HepG2 (cell line): ENCODE measurements around the gene TMEM9B.

ENCODE experiments used
- EZH2 ChIP-seq: conservative IDR thresholded peaks from 2 replicates; pipeline ENCODE4 v1.6.1; 2012; ENCODE audit warnings: mild to moderate bottlenecking, low read depth, low read length, moderate library complexity
- FIP1L1 ChIP-seq: fragments of 200-400 bp; formaldehyde crosslinking; IDR thresholded peaks from 2 replicates; pipeline ENCODE4 v1.6.1; 2018; ENCODE audit warnings: low read depth, mild to moderate bottlenecking, low read length, moderate library complexity, borderline replicate concordance; ENCODE audit not compliant: insufficient read depth
- RXRA ChIP-seq: sonication (generic); formaldehyde crosslinking; IDR thresholded peaks from 2 replicates; pipeline ENCODE4 v1.5.1; 2020; ENCODE audit warnings: missing genetic modification reagents
- ZNF232 ChIP-seq: sonication (generic); formaldehyde crosslinking; IDR thresholded peaks from 2 replicates; pipeline ENCODE4 v1.4.0; 2020; ENCODE audit warnings: missing genetic modification reagents, borderline replicate concordance
- ZNF552 ChIP-seq: sonication (generic); formaldehyde crosslinking; IDR thresholded peaks from 2 replicates; pipeline ENCODE4 v1.9.0; 2022; ENCODE audit warnings: missing genetic modification reagents, mild to moderate bottlenecking, borderline replicate concordance
- TF ChIP-seq, protein P1 (sequence below), 2 experiments: IDR thresholded peaks; 2 replicates each; pipeline ENCODE4 v1.6.1; 2011 to 2012; ENCODE audit warnings: low read length in 2 of 2, borderline replicate concordance in 1 of 2, low read depth in 1 of 2, mild to moderate bottlenecking in 1 of 2, moderate library complexity in 1 of 2
- TF ChIP-seq, protein P2 (sequence below): sonication (generic); formaldehyde crosslinking; IDR thresholded peaks from 2 replicates; pipeline ENCODE4 v1.5.0; 2020; ENCODE audit warnings: mild to moderate bottlenecking, missing genetic modification reagents, moderate library complexity
- TF ChIP-seq, protein P3 (sequence below): IDR thresholded peaks from 2 replicates; pipeline ENCODE4 v1.6.1; 2012; ENCODE audit warnings: low read depth, low read length, improper control_type of control experiment
- TF ChIP-seq, protein P4 (sequence below), 2 experiments: fragments of 450-650 bp in 1 of 2; sonication (generic) in 1 of 2; formaldehyde crosslinking; IDR thresholded peaks; 2 replicates each; pipeline versions ENCODE4 v1.5.0 to v1.8.0; 2020 to 2022; ENCODE audit warnings: mild to moderate bottlenecking in 1 of 2, missing genetic modification reagents in 1 of 2

DNA sequence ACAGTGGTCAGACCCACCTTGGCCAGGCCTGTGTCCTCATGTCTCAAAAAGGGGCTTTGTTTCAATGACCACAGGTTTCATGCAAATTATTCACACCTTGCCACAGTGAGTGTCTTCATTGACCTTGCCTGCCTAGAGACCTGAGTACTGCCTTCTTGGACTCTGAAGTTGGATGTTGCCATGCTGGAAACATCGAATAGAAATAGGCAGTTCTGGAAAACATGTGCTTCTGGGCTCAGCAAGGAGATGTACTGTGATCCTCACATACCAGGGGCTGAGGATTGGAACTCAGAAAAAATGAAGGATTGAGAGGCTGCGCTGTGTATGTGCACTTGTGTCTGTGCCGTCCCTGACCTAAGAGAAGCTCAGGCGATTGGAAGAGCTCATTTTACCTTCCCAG, 49.1 kb upstream of the TMEM9B start:
- TF ChIP-seq EZH2 (no peak), ZNF232 (CRISPR knock-in tag) (no peak), ZNF552 (CRISPR knock-in tag) (no peak), FIP1L1 (no peak), RXRA (CRISPR knock-in tag) (no peak)
- TF ChIP-seq, protein P1, sequence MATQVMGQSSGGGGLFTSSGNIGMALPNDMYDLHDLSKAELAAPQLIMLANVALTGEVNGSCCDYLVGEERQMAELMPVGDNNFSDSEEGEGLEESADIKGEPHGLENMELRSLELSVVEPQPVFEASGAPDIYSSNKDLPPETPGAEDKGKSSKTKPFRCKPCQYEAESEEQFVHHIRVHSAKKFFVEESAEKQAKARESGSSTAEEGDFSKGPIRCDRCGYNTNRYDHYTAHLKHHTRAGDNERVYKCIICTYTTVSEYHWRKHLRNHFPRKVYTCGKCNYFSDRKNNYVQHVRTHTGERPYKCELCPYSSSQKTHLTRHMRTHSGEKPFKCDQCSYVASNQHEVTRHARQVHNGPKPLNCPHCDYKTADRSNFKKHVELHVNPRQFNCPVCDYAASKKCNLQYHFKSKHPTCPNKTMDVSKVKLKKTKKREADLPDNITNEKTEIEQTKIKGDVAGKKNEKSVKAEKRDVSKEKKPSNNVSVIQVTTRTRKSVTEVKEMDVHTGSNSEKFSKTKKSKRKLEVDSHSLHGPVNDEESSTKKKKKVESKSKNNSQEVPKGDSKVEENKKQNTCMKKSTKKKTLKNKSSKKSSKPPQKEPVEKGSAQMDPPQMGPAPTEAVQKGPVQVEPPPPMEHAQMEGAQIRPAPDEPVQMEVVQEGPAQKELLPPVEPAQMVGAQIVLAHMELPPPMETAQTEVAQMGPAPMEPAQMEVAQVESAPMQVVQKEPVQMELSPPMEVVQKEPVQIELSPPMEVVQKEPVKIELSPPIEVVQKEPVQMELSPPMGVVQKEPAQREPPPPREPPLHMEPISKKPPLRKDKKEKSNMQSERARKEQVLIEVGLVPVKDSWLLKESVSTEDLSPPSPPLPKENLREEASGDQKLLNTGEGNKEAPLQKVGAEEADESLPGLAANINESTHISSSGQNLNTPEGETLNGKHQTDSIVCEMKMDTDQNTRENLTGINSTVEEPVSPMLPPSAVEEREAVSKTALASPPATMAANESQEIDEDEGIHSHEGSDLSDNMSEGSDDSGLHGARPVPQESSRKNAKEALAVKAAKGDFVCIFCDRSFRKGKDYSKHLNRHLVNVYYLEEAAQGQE (IDR thresholded peaks at IDR 0.05; ENCODE audit: borderline replicate concordance in 1 of 2, low read depth in 1 of 2, low read length in 2 of 2), result no peak
- TF ChIP-seq, protein P2, sequence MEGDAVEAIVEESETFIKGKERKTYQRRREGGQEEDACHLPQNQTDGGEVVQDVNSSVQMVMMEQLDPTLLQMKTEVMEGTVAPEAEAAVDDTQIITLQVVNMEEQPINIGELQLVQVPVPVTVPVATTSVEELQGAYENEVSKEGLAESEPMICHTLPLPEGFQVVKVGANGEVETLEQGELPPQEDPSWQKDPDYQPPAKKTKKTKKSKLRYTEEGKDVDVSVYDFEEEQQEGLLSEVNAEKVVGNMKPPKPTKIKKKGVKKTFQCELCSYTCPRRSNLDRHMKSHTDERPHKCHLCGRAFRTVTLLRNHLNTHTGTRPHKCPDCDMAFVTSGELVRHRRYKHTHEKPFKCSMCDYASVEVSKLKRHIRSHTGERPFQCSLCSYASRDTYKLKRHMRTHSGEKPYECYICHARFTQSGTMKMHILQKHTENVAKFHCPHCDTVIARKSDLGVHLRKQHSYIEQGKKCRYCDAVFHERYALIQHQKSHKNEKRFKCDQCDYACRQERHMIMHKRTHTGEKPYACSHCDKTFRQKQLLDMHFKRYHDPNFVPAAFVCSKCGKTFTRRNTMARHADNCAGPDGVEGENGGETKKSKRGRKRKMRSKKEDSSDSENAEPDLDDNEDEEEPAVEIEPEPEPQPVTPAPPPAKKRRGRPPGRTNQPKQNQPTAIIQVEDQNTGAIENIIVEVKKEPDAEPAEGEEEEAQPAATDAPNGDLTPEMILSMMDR (CRISPR knock-in tag), result no peak
- TF ChIP-seq, protein P3, sequence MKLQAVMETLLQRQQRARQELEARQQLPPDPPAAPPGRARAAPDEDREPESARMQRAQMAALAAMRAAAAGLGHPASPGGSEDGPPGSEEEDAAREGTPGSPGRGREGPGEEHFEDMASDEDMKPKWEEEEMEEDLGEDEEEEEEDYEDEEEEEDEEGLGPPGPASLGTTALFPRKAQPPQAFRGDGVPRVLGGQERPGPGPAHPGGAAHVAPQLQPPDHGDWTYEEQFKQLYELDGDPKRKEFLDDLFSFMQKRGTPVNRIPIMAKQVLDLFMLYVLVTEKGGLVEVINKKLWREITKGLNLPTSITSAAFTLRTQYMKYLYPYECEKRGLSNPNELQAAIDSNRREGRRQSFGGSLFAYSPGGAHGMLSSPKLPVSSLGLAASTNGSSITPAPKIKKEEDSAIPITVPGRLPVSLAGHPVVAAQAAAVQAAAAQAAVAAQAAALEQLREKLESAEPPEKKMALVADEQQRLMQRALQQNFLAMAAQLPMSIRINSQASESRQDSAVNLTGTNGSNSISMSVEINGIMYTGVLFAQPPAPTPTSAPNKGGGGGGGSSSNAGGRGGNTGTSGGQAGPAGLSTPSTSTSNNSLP, result no peak
- TF ChIP-seq, protein P4, sequence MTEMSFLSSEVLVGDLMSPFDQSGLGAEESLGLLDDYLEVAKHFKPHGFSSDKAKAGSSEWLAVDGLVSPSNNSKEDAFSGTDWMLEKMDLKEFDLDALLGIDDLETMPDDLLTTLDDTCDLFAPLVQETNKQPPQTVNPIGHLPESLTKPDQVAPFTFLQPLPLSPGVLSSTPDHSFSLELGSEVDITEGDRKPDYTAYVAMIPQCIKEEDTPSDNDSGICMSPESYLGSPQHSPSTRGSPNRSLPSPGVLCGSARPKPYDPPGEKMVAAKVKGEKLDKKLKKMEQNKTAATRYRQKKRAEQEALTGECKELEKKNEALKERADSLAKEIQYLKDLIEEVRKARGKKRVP (CRISPR knock-in tag; IDR thresholded peaks at IDR 0.05), result no peak
